Heart right ventricle (tissue), 16 donors: ENCODE data around the gene RGS7. TPM values are rescaled to one million over a fixed set of nuclear protein-coding genes. Genes with fewer than 3 reads are reported as not detected.

ENCODE experiments used
- ATAC-seq, 8 donors: fragments of 200-7000 bp; cut with Tn5 transposase; one replicate each; pipeline ENCODE4 v1.9.1; 2020; ENCODE audit warnings: mild to moderate bottlenecking in 8 of 8, moderate library complexity in 8 of 8, moderate number of reproducible peaks in 1 of 8
- DNase-seq, 2 donors: peaks; one replicate each; pipeline ENCODE4 v3.0.0-alpha.2; 2020
- H3K27ac ChIP-seq, 10 donors: fragments of 200-600 bp; sonication (generic) in 2 of 10; one replicate each; pipeline versions ENCODE4 v1.5.0 to v1.8.0; 2020 to 2022; ENCODE audit warnings: mild to moderate bottlenecking in 3 of 10
- H3K27me3 ChIP-seq, 7 donors: fragments of 200-600 bp; one replicate each; pipeline ENCODE4 v1.8.0; 2021 to 2022; ENCODE audit warnings: mild to moderate bottlenecking in 2 of 7
- H3K36me3 ChIP-seq, 9 donors: fragments of 200-600 bp; sonication (generic) in 1 of 9; one replicate each; pipeline versions ENCODE4 v1.5.0 to v1.8.0; 2020 to 2022; ENCODE audit warnings: mild to moderate bottlenecking in 2 of 9
- H3K4me1 ChIP-seq, 9 donors: fragments of 200-600 bp; sonication (generic) in 1 of 9; one replicate each; pipeline versions ENCODE4 v1.5.0 to v1.8.0; 2020 to 2022; ENCODE audit warnings: mild to moderate bottlenecking in 4 of 9
- H3K4me3 ChIP-seq, 10 donors: fragments of 200-600 bp; sonication (generic) in 2 of 10; one replicate each; pipeline versions ENCODE4 v1.5.0 to v1.8.0; 2020 to 2022; ENCODE audit warnings: mild to moderate bottlenecking in 7 of 10, moderate library complexity in 2 of 10
- H3K9me3 ChIP-seq, 11 donors: fragments of 200-600 bp in 10 of 11; sonication (generic) in 2 of 11; one replicate each; pipeline versions ENCODE4 v1.5.0 to v1.8.0; 2013 to 2022; ENCODE audit warnings: mild to moderate bottlenecking in 2 of 11, control low read depth in 1 of 11, moderate library complexity in 1 of 11
- WGBS, 2 donors: extraction: QIAGEN DNeasy Blood & Tissue Kit; methylation state at CpG; one replicate each; pipeline ENCODE4 v1.1.7; 2013; ENCODE audit warnings: inconsistent platforms in 1 of 2; 5-methylcytosine and 5-hydroxymethylcytosine counted together
- intact Hi-C, 10 donors: fragments of 100-400 bp; cut with DNase I; formaldehyde crosslinking; loops; one replicate each; pipeline versions ENCODE4 v1.11.1 to v1.14.2; 2022
- polyA plus RNA-seq, 2 donors: library from polyadenylated mRNA; stranded (reverse); fragments of 200-250 nt; gene quantifications; one replicate each; pipeline ENCODE4 v1.2.3, GENCODE V29; 2013
- total RNA-seq, 10 donors: library from RNA; stranded (reverse); fragmentation: NEBNext Ultra II Directional in 3 of 10; extraction: Animal tissue kit (Norgen Biotek cat#: 25700) in 3 of 10; gene quantifications; one replicate each; pipeline versions ENCODE4 v1.2.1 to v1.2.4, GENCODE V29; 2021 to 2023
- TF ChIP-seq, protein P1 (sequence below), 9 donors: fragments of 200-600 bp; sonication (generic) in 2 of 9; IDR thresholded peaks; one replicate each; pipeline versions ENCODE4 v1.5.0 to v1.8.0; 2021 to 2022; ENCODE audit warnings: antibody characterized with exemption in 9 of 9, mild to moderate bottlenecking in 5 of 9, moderate library complexity in 1 of 9
- donor health status: Arrhythmogenic right ventricular cardiomyopathy.
- donor health status: ischemic (EF 13 %, LVEDD 7.1; RV severe dilation, severe dysfunction).
- donor health status: healthy with polysubstance abuse.
- donor health status: DM: no; HTN: yes; CAD: no.
- donor health status: DM: no; HTN: no; CAD: no.
- donor health status: ischemic (EF 25% LVEDD 6.9; RV normal size, moderate dysfunction).
- donor health status: ischemic (EF 25% LVEDD 5.7; RV mildly dilated, moderate dysfunction).
- donor health status: healthy.
- donor health status: DM: yes; HTN: yes; CAD: no.
- donor health status: Ischemic cardiomyopathy.
- donor health status: ischemic (EF 35%, LVEDD 5.7; RV mildly dilated, moderate dysfunction).
- donor health status: nonischemic (EF 11% LVEDD 7.7; RV severe dilation, severe dysfunction).
- donor health status: DM: yes; HTN: yes; CAD: no.
- donor health status: PGD.
- donor health status: ischemic (EF 29% LVEDD 5.4; RV normal size, mild dysfunction).
- donor health status: nonischemic (EF 23%, LVEDD 6.1; RV moderate dilation, normal function).

Gene RGS7
- total and polyA plus RNA-seq, 12 donors, result not detected

DNA sequence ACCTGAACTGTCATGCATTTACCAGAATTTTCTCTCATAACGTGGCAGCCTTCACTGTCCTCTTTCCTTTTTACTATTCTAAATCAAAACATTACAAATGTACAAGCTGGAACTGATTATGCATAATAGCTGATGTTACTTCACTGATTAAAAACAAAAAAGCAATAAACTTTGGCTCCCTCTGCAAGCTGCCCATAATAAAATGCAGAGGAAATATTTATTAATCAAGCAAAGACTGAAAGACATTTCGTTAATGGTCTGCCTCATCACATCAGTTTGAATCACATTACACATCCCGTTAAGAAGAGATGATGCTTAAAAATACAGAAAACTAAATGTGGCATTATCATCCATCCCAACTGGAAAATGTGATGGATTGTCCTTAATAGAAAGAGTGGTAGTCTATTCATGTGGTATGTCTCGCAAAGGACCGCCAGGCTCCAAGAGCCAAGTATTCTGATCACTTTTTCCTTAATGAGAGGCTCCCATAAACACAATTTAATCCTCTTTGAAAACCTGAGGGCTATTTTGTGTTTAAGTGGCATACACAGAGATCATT lies 225.3 kb downstream of the RGS7 start:
- Histone ChIP-seq H3K36me3 (no peaks in the 10 kb centered on the region), H3K9me3 (peaks cover 0 to 11% (median 0%) of the 10 kb centered on the region in 11 donors), H3K4me1 (no peaks in the 10 kb centered on the region), H3K27me3 (no peaks in the 10 kb centered on the region), H3K4me3 (no peak overlapping the region), H3K27ac (no peak overlapping the region)
- TF ChIP-seq, protein P1, sequence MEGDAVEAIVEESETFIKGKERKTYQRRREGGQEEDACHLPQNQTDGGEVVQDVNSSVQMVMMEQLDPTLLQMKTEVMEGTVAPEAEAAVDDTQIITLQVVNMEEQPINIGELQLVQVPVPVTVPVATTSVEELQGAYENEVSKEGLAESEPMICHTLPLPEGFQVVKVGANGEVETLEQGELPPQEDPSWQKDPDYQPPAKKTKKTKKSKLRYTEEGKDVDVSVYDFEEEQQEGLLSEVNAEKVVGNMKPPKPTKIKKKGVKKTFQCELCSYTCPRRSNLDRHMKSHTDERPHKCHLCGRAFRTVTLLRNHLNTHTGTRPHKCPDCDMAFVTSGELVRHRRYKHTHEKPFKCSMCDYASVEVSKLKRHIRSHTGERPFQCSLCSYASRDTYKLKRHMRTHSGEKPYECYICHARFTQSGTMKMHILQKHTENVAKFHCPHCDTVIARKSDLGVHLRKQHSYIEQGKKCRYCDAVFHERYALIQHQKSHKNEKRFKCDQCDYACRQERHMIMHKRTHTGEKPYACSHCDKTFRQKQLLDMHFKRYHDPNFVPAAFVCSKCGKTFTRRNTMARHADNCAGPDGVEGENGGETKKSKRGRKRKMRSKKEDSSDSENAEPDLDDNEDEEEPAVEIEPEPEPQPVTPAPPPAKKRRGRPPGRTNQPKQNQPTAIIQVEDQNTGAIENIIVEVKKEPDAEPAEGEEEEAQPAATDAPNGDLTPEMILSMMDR (IDR thresholded peaks at IDR 0.05), result no peak
- ATAC-seq (no peak), DNase-seq (no peak)
- WGBS, 2 donors, result 79 to 80% methylated on average over 5 of the region's 5 CpGs
- intact Hi-C loops, result no loop called here

DNA sequence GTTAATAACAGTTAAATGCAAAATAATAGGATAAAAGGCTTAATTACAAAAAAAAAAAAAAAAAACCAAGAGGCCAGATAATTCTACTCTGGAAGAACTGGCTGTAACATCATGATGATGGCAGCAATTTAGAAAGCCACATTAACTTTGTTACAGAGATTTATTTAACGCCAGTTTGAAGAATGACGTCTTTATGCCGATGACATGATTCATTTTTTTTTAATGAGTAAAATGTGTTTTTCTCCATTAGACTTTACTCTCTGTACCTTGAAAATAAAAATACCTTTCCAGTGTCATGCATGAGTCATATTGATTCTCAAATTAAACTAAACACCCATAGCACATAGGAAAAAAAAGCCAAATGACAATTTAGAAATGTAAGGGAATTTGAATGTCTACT lies 226.1 kb downstream of the RGS7 start:
- TF ChIP-seq, protein P1 (IDR thresholded peaks at IDR 0.05), result no peak
- intact Hi-C loops, result no loop called here

DNA sequence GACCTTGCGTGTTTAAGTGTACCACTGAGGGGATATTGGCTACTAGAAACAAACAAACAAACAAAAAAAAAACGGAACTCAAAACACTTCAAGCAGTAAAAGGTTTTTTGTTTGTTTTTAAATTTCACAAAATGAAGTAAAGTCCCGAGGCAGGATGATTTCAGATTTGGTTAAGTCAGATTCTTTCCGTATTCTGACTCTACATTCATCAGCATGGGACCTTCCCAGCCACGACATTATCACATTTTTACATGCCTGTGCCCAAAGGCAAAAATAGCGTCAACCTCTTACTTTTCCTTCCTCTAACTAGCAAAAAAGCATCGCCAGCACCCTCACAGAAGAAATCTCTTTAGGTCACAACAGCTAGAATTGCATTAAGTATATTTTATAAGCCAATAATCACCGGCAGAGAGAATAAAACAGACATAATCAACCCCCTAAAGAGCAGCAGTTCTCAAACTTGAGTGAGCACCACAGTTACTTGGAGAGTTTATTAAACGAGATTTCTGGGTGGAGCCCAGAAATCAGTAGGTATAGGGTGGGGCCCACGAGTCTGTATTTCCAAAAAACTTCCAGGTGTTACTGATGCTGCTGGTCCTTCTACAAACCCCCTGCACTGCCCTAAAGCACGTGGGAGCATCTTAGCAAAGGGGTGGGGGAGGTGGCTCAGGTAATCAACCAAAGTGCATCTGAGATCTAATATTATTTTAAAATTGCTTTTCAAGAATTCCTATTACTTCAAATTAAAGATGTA lies 227.6 kb downstream of the RGS7 start:
- Histone ChIP-seq H3K36me3 (no peaks in the 10 kb centered on the region), H3K27ac (no peak overlapping the region), H3K9me3 (peaks cover 0 to 6% (median 0%) of the 10 kb centered on the region in 11 donors), H3K4me1 (no peaks in the 10 kb centered on the region), H3K27me3 (no peaks in the 10 kb centered on the region), H3K4me3 (no peak overlapping the region)
- WGBS, 2 donors, result 52 to 55% methylated on average over 11 of the region's 11 CpGs
- ATAC-seq (no peak), DNase-seq (no peak)
- TF ChIP-seq, protein P1 (IDR thresholded peaks at IDR 0.05), result no peak
- intact Hi-C loops, result no loop called here

More for the DNA sequence above, 226.1 kb downstream of the RGS7 start:
- no peak for ATAC-seq
- Histone ChIP-seq H3K36me3 (no peaks in the 10 kb centered on the region), H3K4me3 (no peak overlapping the region), H3K4me1 (no peaks in the 10 kb centered on the region), H3K27me3 (no peaks in the 10 kb centered on the region), H3K9me3 (peaks cover 0 to 11% (median 0%) of the 10 kb centered on the region in 11 donors), H3K27ac (no peak overlapping the region)
- WGBS, 2 donors, result 86 to 92% methylated on average over 3 of the region's 3 CpGs
- DNase-seq, result no peak

DNA sequence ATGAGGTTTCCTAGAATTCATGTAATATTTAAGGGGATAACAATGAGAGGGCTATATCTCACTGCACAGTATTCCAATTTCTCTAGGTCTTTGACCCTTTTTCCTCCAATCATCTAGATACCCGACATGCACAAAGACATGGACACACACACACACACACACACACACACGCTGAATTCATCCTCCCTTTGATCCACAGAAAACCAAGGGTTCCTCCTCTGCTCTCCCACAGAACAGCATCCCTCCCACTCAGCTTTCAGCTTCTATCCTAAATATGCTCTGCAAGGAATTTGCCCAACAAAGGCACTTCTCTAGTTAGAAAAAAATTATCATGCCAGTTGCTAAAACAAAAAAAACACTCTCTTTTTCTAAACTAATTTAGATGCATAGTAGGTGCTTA lies 231.7 kb downstream of the RGS7 start:
- ATAC-seq (no peak), DNase-seq (no peak)
- Histone ChIP-seq H3K36me3 (no peaks in the 10 kb centered on the region), H3K4me1 (no peaks in the 10 kb centered on the region), H3K9me3 (no peaks in the 10 kb centered on the region), H3K27ac (no peak overlapping the region), H3K27me3 (no peaks in the 10 kb centered on the region), H3K4me3 (no peak overlapping the region)
- TF ChIP-seq, protein P1 (IDR thresholded peaks at IDR 0.05), result no peak
- intact Hi-C loops, result no loop called here
- 50 to 66% methylated on average over 2 of the region's 2 CpGs for WGBS, 2 donors
